ENCODE measurements around the gene TNFRSF8. TPM values are rescaled to one million over a fixed set of nuclear protein-coding genes. Genes with fewer than 3 reads are reported as not detected.
A peak's percentile ranks its signal among the peaks of the same experiment; 100 is the strongest.

TNFRSF8 gene
- total and polyA plus RNA-seq, 7 donors = 0.68 to 1.8 (median 0.87) TPM; not detected in 1

DNA sequence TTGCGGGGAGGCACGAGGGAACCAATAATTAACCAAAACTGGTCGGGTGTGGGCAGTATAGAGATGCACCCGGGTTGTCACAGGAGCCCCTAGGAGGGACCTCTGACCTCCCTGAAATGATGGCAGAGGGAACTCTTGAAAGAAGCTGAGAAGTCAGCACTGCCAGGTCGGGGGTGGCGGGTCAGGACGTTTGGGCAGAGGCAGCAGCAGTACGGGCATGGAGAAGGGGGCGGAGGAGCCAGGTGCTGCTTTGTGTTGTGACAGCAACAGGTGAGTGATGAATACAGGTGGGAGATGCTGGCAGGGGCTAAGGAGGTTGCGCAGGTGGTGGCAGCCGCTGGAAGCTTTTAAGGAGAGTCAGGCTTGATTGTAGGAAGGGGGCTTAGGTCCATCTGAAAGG is 115.4 kb downstream of the TNFRSF8 start:
- no peak for TF ChIP-seq EP300 (IDR thresholded peaks at IDR 0.05)
- TF ChIP-seq CTCF (IDR thresholded peaks at IDR 0.05) = no peak
- DNase-seq = no peak
- no peaks in the 10 kb centered on the region for H3K36me3 ChIP-seq
- no peaks in the 10 kb centered on the region for H3K27me3 ChIP-seq
- no peaks in the 10 kb centered on the region for H3K9me3 ChIP-seq
- H3K4me3 ChIP-seq = no peak overlapping the region
- H3K4me1 ChIP-seq = peaks cover 0 to 54% (median 37%) of the 10 kb centered on the region in 4 donors
- WGBS, 2 donors = 56 to 61% methylated on average over 11 of the region's 11 CpGs
- peak overlapping the region; percentile 51 to 82 (median 72) for H3K27ac ChIP-seq
- intact Hi-C loops (cut with DNase I) = no loop called here

- Histone ChIP-seq H3K9me3 (no peaks in the 10 kb centered on the region), H3K4me1 (peaks cover 0 to 59% (median 42%) of the 10 kb centered on the region in 4 donors), H3K36me3 (no peaks in the 10 kb centered on the region), H3K27me3 (no peaks in the 10 kb centered on the region), H3K4me3 (no peak overlapping the region), H3K27ac (peak overlapping the region; percentile 51 to 82 (median 74))
- 45 to 76% methylated on average over 17 of the region's 17 CpGs for WGBS, 2 donors
- no peak for DNase-seq
- TF ChIP-seq POLR2AphosphoS5 (IDR thresholded peaks at IDR 0.05) (peak in 1 of 4 donors; percentile 48), CTCF (IDR thresholded peaks at IDR 0.05) (no peak), EP300 (IDR thresholded peaks at IDR 0.05) (no peak)
- intact Hi-C loops (cut with DNase I) = no loop called here
Observed at GRCh38 chr1:12179111-12179519, 116.0 kb downstream of the TNFRSF8 start.

- intact Hi-C loops (cut with DNase I) = no loop called here
- no peaks in the 10 kb centered on the region for H3K36me3 ChIP-seq
- H3K27ac ChIP-seq = peak overlapping the region; percentile 51 to 82 (median 74)
- H3K27me3 ChIP-seq = no peaks in the 10 kb centered on the region
- H3K9me3 ChIP-seq = no peaks in the 10 kb centered on the region
- 92 to 93% methylated on average over 8 of the region's 8 CpGs for WGBS, 2 donors
- no peak for DNase-seq
- H3K4me3 ChIP-seq = no peak overlapping the region
- TF ChIP-seq CTCF (IDR thresholded peaks at IDR 0.05) (no peak), POLR2AphosphoS5 (IDR thresholded peaks at IDR 0.05) (no peak), EP300 (IDR thresholded peaks at IDR 0.05) (no peak), POLR2A (IDR thresholded peaks at IDR 0.05) (no peak)
- H3K4me1 ChIP-seq = peaks cover 0 to 60% (median 44%) of the 10 kb centered on the region in 4 donors
Observed at GRCh38 chr1:12179676-12180075, 116.6 kb downstream of the TNFRSF8 start.

- TF ChIP-seq POLR2AphosphoS5 (IDR thresholded peaks at IDR 0.05) (peak in 2 of 4 donors; percentile 36 to 44), POLR2A (IDR thresholded peaks at IDR 0.05) (no peak), EP300 (IDR thresholded peaks at IDR 0.05) (peak in 2 of 4 donors; percentile 22 to 39), CTCF (IDR thresholded peaks at IDR 0.05) (no peak)
- Histone ChIP-seq H3K27me3 (no peaks in the 10 kb centered on the region), H3K9me3 (no peaks in the 10 kb centered on the region), H3K27ac (peak overlapping the region; percentile 51 to 82 (median 74)), H3K4me3 (no peak overlapping the region), H3K4me1 (peaks cover 0 to 60% (median 47%) of the 10 kb centered on the region in 4 donors), H3K36me3 (no peaks in the 10 kb centered on the region)
- intact Hi-C loops (cut with DNase I) = no loop called here
- 76 to 86% methylated on average over 10 of the region's 10 CpGs for WGBS, 2 donors
- DNase-seq = peak; percentile 87
Observed at GRCh38 chr1:12180315-12180714, 117.2 kb downstream of the TNFRSF8 start.

- WGBS, 2 donors = 84 to 86% methylated on average over 7 of the region's 7 CpGs
- H3K27ac ChIP-seq = peak overlapping the region; percentile 51 to 82 (median 74)
Observed at GRCh38 chr1:12180903-12181302, 117.8 kb downstream of the TNFRSF8 start.

More at GRCh38 chr1:12180903-12181302, 117.8 kb downstream of the TNFRSF8 start:
- Histone ChIP-seq H3K27me3 (no peaks in the 10 kb centered on the region), H3K4me3 (no peak overlapping the region), H3K36me3 (no peaks in the 10 kb centered on the region), H3K9me3 (no peaks in the 10 kb centered on the region), H3K4me1 (peaks cover 0 to 63% (median 53%) of the 10 kb centered on the region in 4 donors)
- intact Hi-C loops (cut with DNase I) = no loop called here
- TF ChIP-seq CTCF (IDR thresholded peaks at IDR 0.05) (no peak), POLR2AphosphoS5 (IDR thresholded peaks at IDR 0.05) (no peak), POLR2A (IDR thresholded peaks at IDR 0.05) (no peak), EP300 (IDR thresholded peaks at IDR 0.05) (no peak)
- DNase-seq = peak; percentile 64
